ENCODE data around the gene NECTIN1. TPM values are rescaled to one million over a fixed set of nuclear protein-coding genes. Genes with fewer than 3 reads are reported as not detected.

Gene NECTIN1
- total and polyA plus RNA-seq, 5 donors, result 5.2 to 14.5 (median 8.1) TPM

- Histone ChIP-seq H3K4me1 (ENCODE audit: control insufficient read depth, insufficient read depth, low read length) (no peaks in the 10 kb centered on the region), H3K9me3 (ENCODE audit: control insufficient read depth, low read length) (no peaks in the 10 kb centered on the region), H3K27ac (ENCODE audit: low read length) (no peak overlapping the region), H3K4me3 (ENCODE audit: low read length) (peak overlapping the region; percentile 52), H3K27me3 (ENCODE audit: control insufficient read depth, insufficient read depth) (no peaks in the 10 kb centered on the region)
- under 1% methylated on average over 48 of the region's 48 CpGs for WGBS
- intact Hi-C loops (cut with DNase I), result loop anchor here in 3 of 4 donors (5.0 to 10.0 kb wide), 3 partner anchors 55 to 243 kb away; no protein-coding TSS in a partner anchor
- DNase-seq (peak in 2 of 3 donors; percentile 73 to 74), ATAC-seq (no peak)
Measured at GRCh38 chr11:119727523-119728151, 1.4 kb downstream of the NECTIN1 start.

GRCh38 chr11:119726585-119727522 lies 2.1 kb downstream of the NECTIN1 start:
- H3K9me3 ChIP-seq (ENCODE audit: control insufficient read depth, low read length), result no peaks in the 10 kb centered on the region
- H3K4me1 ChIP-seq (ENCODE audit: control insufficient read depth, insufficient read depth, low read length), result no peaks in the 10 kb centered on the region
- 20% methylated on average over 21 of the region's 21 CpGs for WGBS
- ATAC-seq (no peak), DNase-seq (no peak)
- no peak overlapping the region for H3K4me3 ChIP-seq (ENCODE audit: low read length)
- no peaks in the 10 kb centered on the region for H3K27me3 ChIP-seq (ENCODE audit: control insufficient read depth, insufficient read depth)
- H3K27ac ChIP-seq (ENCODE audit: low read length), result no peak overlapping the region
- intact Hi-C loops (cut with DNase I), result loop anchor here in 3 of 4 donors (5.0 to 10.0 kb wide), 3 partner anchors 55 to 242 kb away; no protein-coding TSS in a partner anchor

GRCh38 chr11:119726150-119726553 lies 2.8 kb downstream of the NECTIN1 start:
- H3K4me1 ChIP-seq (ENCODE audit: control insufficient read depth, insufficient read depth, low read length), result no peaks in the 10 kb centered on the region
- no peaks in the 10 kb centered on the region for H3K27me3 ChIP-seq (ENCODE audit: control insufficient read depth, insufficient read depth)
- no peak overlapping the region for H3K4me3 ChIP-seq (ENCODE audit: low read length)
- DNase-seq (no peak), ATAC-seq (no peak)
- intact Hi-C loops (cut with DNase I), result loop anchor here in 3 of 4 donors (5.0 to 10.0 kb wide), 3 partner anchors 54 to 241 kb away; no protein-coding TSS in a partner anchor
- no peaks in the 10 kb centered on the region for H3K9me3 ChIP-seq (ENCODE audit: control insufficient read depth, low read length)
- 80% methylated on average over 6 of the region's 6 CpGs for WGBS
- H3K27ac ChIP-seq (ENCODE audit: low read length), result no peak overlapping the region

GRCh38 chr11:119724956-119725355 lies 4.0 kb downstream of the NECTIN1 start:
- intact Hi-C loops (cut with DNase I), result loop anchor here in 3 of 4 donors (5.0 to 10.0 kb wide), 3 partner anchors 53 to 240 kb away; no protein-coding TSS in a partner anchor
- no peaks in the 10 kb centered on the region for H3K9me3 ChIP-seq (ENCODE audit: control insufficient read depth, low read length)
- ATAC-seq (no peak), DNase-seq (no peak)
- H3K27ac ChIP-seq (ENCODE audit: low read length), result no peak overlapping the region
- H3K4me3 ChIP-seq (ENCODE audit: low read length), result no peak overlapping the region
- no peaks in the 10 kb centered on the region for H3K27me3 ChIP-seq (ENCODE audit: control insufficient read depth, insufficient read depth)
- H3K4me1 ChIP-seq (ENCODE audit: control insufficient read depth, insufficient read depth, low read length), result no peaks in the 10 kb centered on the region
- WGBS, result 88% methylated on average over 3 of the region's 3 CpGs

GRCh38 chr11:119723952-119724325 lies 5.1 kb downstream of the NECTIN1 start:
- H3K9me3 ChIP-seq (ENCODE audit: control insufficient read depth, low read length), result no peaks in the 10 kb centered on the region
- intact Hi-C loops (cut with DNase I), result loop anchor here in 1 of 4 donors (10.0 kb wide), 1 partner anchor 239 kb away; no protein-coding TSS in a partner anchor
- no peaks in the 10 kb centered on the region for H3K27me3 ChIP-seq (ENCODE audit: control insufficient read depth, insufficient read depth)
- ATAC-seq (no peak), DNase-seq (no peak)
- 80% methylated on average over 4 of the region's 4 CpGs for WGBS
- H3K4me1 ChIP-seq (ENCODE audit: control insufficient read depth, insufficient read depth, low read length), result no peaks in the 10 kb centered on the region
- no peak overlapping the region for H3K27ac ChIP-seq (ENCODE audit: low read length)
- no peak overlapping the region for H3K4me3 ChIP-seq (ENCODE audit: low read length)

GRCh38 chr11:119723243-119723951 lies 5.6 kb downstream of the NECTIN1 start:
- H3K9me3 ChIP-seq (ENCODE audit: control insufficient read depth, low read length), result no peaks in the 10 kb centered on the region
- intact Hi-C loops (cut with DNase I), result loop anchor here in 1 of 4 donors (10.0 kb wide), 1 partner anchor 239 kb away; no protein-coding TSS in a partner anchor
- no peak for ATAC-seq
- DNase-seq, result no peak
- H3K4me1 ChIP-seq (ENCODE audit: control insufficient read depth, insufficient read depth, low read length), result no peaks in the 10 kb centered on the region
- H3K4me3 ChIP-seq (ENCODE audit: low read length), result no peak overlapping the region
- no peak overlapping the region for H3K27ac ChIP-seq (ENCODE audit: low read length)
- WGBS, result 71% methylated on average over 6 of the region's 6 CpGs
- H3K27me3 ChIP-seq (ENCODE audit: control insufficient read depth, insufficient read depth), result no peaks in the 10 kb centered on the region

- ATAC-seq (no peak), DNase-seq (no peak)
- H3K4me3 ChIP-seq (ENCODE audit: low read length), result no peak overlapping the region
- H3K27me3 ChIP-seq (ENCODE audit: control insufficient read depth, insufficient read depth), result no peaks in the 10 kb centered on the region
- no peak overlapping the region for H3K27ac ChIP-seq (ENCODE audit: low read length)
- intact Hi-C loops (cut with DNase I), result loop anchor here in 1 of 4 donors (10.0 kb wide), 1 partner anchor 238 kb away; no protein-coding TSS in a partner anchor
- H3K9me3 ChIP-seq (ENCODE audit: control insufficient read depth, low read length), result no peaks in the 10 kb centered on the region
- no peaks in the 10 kb centered on the region for H3K4me1 ChIP-seq (ENCODE audit: control insufficient read depth, insufficient read depth, low read length)
- WGBS, result 82% methylated on average over 10 of the region's 10 CpGs
Measured at GRCh38 chr11:119722281-119722794, 6.7 kb downstream of the NECTIN1 start.

- no peak for DNase-seq
- WGBS, result 72% methylated on average over 13 of the region's 13 CpGs
- peak in 1 of 2 donors; percentile 29 for ATAC-seq
- intact Hi-C loops (cut with DNase I), result loop anchor here in 1 of 4 donors (10.0 kb wide), 1 partner anchor 237 kb away; no protein-coding TSS in a partner anchor
- Histone ChIP-seq H3K4me1 (ENCODE audit: control insufficient read depth, insufficient read depth, low read length) (no peaks in the 10 kb centered on the region), H3K9me3 (ENCODE audit: control insufficient read depth, low read length) (no peaks in the 10 kb centered on the region), H3K27ac (ENCODE audit: low read length) (no peak overlapping the region), H3K4me3 (ENCODE audit: low read length) (no peak overlapping the region), H3K27me3 (ENCODE audit: control insufficient read depth, insufficient read depth) (no peaks in the 10 kb centered on the region)
Measured at GRCh38 chr11:119721129-119722120, 7.6 kb downstream of the NECTIN1 start.

- no peak overlapping the region for H3K27ac ChIP-seq (ENCODE audit: low read length)
- intact Hi-C loops (cut with DNase I), result loop anchor here in 1 of 4 donors (10.0 kb wide), 1 partner anchor 236 kb away; no protein-coding TSS in a partner anchor
- no peaks in the 10 kb centered on the region for H3K9me3 ChIP-seq (ENCODE audit: control insufficient read depth, low read length)
- H3K4me1 ChIP-seq (ENCODE audit: control insufficient read depth, insufficient read depth, low read length), result no peaks in the 10 kb centered on the region
- DNase-seq (no peak), ATAC-seq (no peak)
- no peaks in the 10 kb centered on the region for H3K27me3 ChIP-seq (ENCODE audit: control insufficient read depth, insufficient read depth)
- H3K4me3 ChIP-seq (ENCODE audit: low read length), result no peak overlapping the region
- WGBS, result 89% methylated on average over 18 of the region's 18 CpGs
Measured at GRCh38 chr11:119720311-119720913, 8.6 kb downstream of the NECTIN1 start.
